Keratinocyte (primary cell): ENCODE data around the gene ZNF280A. TPM values are rescaled to one million over a fixed set of nuclear protein-coding genes. Genes with fewer than 3 reads are reported as not detected.

ENCODE experiments used
- DNase-seq: peaks from one replicate; pipeline ENCODE4 v3.0.0-alpha.2; 2011; ENCODE audit warnings: low read depth, missing footprints, low spot score
- FAIRE-seq: peaks from 2 replicates; lab custom pipeline; 2011; peaks lifted over from hg19 to GRCh38; lab: Jason Lieb, UNC
- H2AFZ ChIP-seq: 2 replicates; pipeline ENCODE4 v1.6.0; 2012; ENCODE audit warnings: low read length, control low read depth, inconsistent platforms; ENCODE audit not compliant: control insufficient read depth
- H3K27ac ChIP-seq: 2 replicates; pipeline ENCODE4 v1.5.1; 2011; ENCODE audit warnings: low read length; ENCODE audit not compliant: control insufficient read depth, insufficient read depth
- H3K27me3 ChIP-seq: 3 replicates; pipeline ENCODE4 v1.6.0; 2011; ENCODE audit warnings: low read length; ENCODE audit not compliant: control insufficient read depth, insufficient read depth; ENCODE audit errors: extremely low read depth
- H3K36me3 ChIP-seq, 2 experiments: 2 replicates in 1 of 2; 3 replicates in 1 of 2; pipeline ENCODE4 v1.5.1; 2011; ENCODE audit warnings: low read length in 2 of 2, mild to moderate bottlenecking in 1 of 2; ENCODE audit not compliant: control insufficient read depth in 2 of 2, insufficient read depth in 2 of 2; ENCODE audit errors: extremely low read depth in 1 of 2
- H3K4me1 ChIP-seq: 3 replicates; pipeline ENCODE4 v1.5.1; 2011; ENCODE audit warnings: low read length; ENCODE audit not compliant: control insufficient read depth, insufficient read depth; ENCODE audit errors: extremely low read depth
- H3K4me2 ChIP-seq: 3 replicates; pipeline ENCODE4 v1.6.0; 2011; ENCODE audit warnings: low read depth, low read length; ENCODE audit not compliant: control insufficient read depth, insufficient read depth; ENCODE audit errors: extremely low read depth
- H3K4me3 ChIP-seq, 3 experiments: fragments of 200-600 bp in 1 of 3; sonication (generic) in 1 of 3; 2 replicates in 2 of 3; 3 replicates in 1 of 3; pipeline ENCODE4 v1.5.1; 2011 to 2016; ENCODE audit warnings: low read length in 3 of 3, mild to moderate bottlenecking in 3 of 3, control low read depth in 2 of 3, inconsistent platforms in 1 of 3, low read depth in 1 of 3, mixed read lengths in 1 of 3, mixed run types in 1 of 3, moderate library complexity in 1 of 3; ENCODE audit not compliant: control insufficient read depth in 2 of 3, insufficient read depth in 2 of 3; ENCODE audit errors: extremely low read depth in 1 of 3
- H3K79me2 ChIP-seq: 2 replicates; pipeline ENCODE4 v1.6.0; 2012; ENCODE audit warnings: low read length; ENCODE audit not compliant: control insufficient read depth, insufficient read depth
- H3K9ac ChIP-seq: 3 replicates; pipeline ENCODE4 v1.6.0; 2011; ENCODE audit warnings: low read length; ENCODE audit not compliant: control insufficient read depth, insufficient read depth; ENCODE audit errors: extremely low read depth
- H3K9me1 ChIP-seq: 3 replicates; pipeline ENCODE4 v1.6.0; 2011; ENCODE audit warnings: low read length; ENCODE audit not compliant: control insufficient read depth, insufficient read depth; ENCODE audit errors: extremely low read depth
- H3K9me3 ChIP-seq: 2 replicates; pipeline ENCODE4 v1.5.1; 2012; ENCODE audit warnings: low read depth, low read length; ENCODE audit not compliant: control insufficient read depth
- H4K20me1 ChIP-seq: 3 replicates; pipeline ENCODE4 v1.6.0; 2011; ENCODE audit warnings: low read length; ENCODE audit not compliant: control insufficient read depth, insufficient read depth; ENCODE audit errors: extremely low read depth
- EZH2 ChIP-seq: IDR thresholded peaks from one replicate; pipeline ENCODE4 v1.6.1; 2012; ENCODE audit warnings: inconsistent platforms, mild to moderate bottlenecking, low read length, moderate library complexity
- dilution Hi-C: fragments of 300-500 bp; cut with MboI; formaldehyde crosslinking; loops from one replicate; pipeline ENCODE4 v1.7.0; 2020; ENCODE audit warnings: low sequenced_read_pairs; ENCODE audit not compliant: extremely low pct_ligation_motif_present
- polyA plus RNA-seq, 5 experiments: library from polyadenylated mRNA; depleted of rRNA in 3 of 5; stranded (reverse) in 3 of 5; stranded (forward) in 1 of 5; unstranded in 1 of 5; fragments of >200 nt; gene quantifications; 1 replicate in 1 of 5; 2 replicates in 3 of 5; 3 replicates in 1 of 5; pipeline versions ENCODE4 v1.2.1 to v1.2.3, GENCODE V29; 2011 to 2012; ENCODE audit warnings: missing spikeins in 2 of 5, low read depth in 1 of 5, low replicate concordance in 1 of 5
- TF ChIP-seq, protein P1 (sequence below), 3 experiments: IDR thresholded peaks in 1 of 3; conservative IDR thresholded peaks in 1 of 3; optimal IDR thresholded peaks in 1 of 3; 2 replicates in 2 of 3; 3 replicates in 1 of 3; pipeline versions ENCODE3 to v1.5.1; 2011; ENCODE audit warnings: low read length in 3 of 3, mild to moderate bottlenecking in 3 of 3, moderate library complexity in 2 of 3, control low read depth in 1 of 3, inconsistent platforms in 1 of 3; ENCODE audit not compliant: insufficient read depth in 2 of 3; ENCODE audit errors: extremely low read depth in 1 of 3

ZNF280A gene
- polyA plus RNA-seq, 1 donor (not counting 4 experiments of a cell fraction or from before 2014, with no cell fraction given), result not detected

DNA sequence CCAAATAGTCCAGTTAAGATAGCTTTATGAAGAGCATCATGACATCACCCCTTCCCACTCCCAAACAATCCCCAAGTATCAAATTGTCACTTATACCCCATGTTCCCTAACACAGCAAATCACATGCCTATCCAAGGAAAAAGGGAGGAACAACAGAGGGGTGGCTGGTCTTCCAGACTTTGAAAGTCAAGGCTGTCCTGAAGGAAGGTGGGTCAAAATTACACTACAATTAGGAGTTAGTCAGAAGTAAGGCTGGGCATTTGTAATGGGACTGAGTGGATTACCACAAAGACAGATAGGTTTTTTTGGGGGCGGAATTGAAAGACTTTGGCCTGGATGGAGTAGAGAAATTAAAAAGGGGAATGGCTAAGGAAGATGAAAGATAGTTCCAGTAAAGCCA lies 33.1 kb upstream of the ZNF280A start:
- H3K4me1 ChIP-seq, result no peaks in the 10 kb centered on the region
- TF ChIP-seq, protein P1, sequence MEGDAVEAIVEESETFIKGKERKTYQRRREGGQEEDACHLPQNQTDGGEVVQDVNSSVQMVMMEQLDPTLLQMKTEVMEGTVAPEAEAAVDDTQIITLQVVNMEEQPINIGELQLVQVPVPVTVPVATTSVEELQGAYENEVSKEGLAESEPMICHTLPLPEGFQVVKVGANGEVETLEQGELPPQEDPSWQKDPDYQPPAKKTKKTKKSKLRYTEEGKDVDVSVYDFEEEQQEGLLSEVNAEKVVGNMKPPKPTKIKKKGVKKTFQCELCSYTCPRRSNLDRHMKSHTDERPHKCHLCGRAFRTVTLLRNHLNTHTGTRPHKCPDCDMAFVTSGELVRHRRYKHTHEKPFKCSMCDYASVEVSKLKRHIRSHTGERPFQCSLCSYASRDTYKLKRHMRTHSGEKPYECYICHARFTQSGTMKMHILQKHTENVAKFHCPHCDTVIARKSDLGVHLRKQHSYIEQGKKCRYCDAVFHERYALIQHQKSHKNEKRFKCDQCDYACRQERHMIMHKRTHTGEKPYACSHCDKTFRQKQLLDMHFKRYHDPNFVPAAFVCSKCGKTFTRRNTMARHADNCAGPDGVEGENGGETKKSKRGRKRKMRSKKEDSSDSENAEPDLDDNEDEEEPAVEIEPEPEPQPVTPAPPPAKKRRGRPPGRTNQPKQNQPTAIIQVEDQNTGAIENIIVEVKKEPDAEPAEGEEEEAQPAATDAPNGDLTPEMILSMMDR (optimal IDR thresholded peaks at IDR 0.05 in 1 of 3, IDR thresholded peaks at IDR 0.05 in 1 of 3, conservative IDR thresholded peaks at IDR 0.05 in 1 of 3; ENCODE audit: extremely low read depth in 1 of 3, insufficient read depth in 2 of 3, low read length in 3 of 3), result no peak
- TF ChIP-seq EZH2, result no peak
- dilution Hi-C loops, result no loop called here

DNA sequence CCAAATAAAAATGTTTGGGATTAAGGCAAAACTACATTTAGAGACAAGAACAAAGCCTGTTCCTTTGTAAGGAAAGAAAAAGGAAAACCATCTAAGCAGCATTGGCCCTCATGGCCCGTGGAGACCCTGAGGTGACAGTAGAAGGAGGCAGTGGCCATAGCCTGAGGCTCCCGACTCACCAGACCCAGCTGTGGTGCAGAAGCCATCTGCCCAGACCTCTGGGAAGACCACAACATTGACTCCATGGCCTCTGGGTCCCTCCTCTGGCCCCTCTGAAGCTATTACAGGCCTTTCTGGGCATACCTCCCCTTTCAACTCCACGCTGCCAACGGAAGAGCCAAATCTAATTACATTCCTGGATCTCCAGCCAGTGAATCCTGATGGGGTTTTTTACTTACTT lies 32.6 kb upstream of the ZNF280A start:
- no peaks in the 10 kb centered on the region for H3K9me1 ChIP-seq
- FAIRE-seq (no peak), DNase-seq (no peak)
- H4K20me1 ChIP-seq, result no peaks in the 10 kb centered on the region
- H3K4me1 ChIP-seq, result no peaks in the 10 kb centered on the region
- no peak overlapping the region for H3K9ac ChIP-seq
- H3K36me3 ChIP-seq, result no peaks in the 10 kb centered on the region
- no peak overlapping the region for H3K27ac ChIP-seq
- dilution Hi-C loops, result no loop called here
- TF ChIP-seq EZH2, result no peak
- TF ChIP-seq, protein P1 (optimal IDR thresholded peaks at IDR 0.05 in 1 of 3, IDR thresholded peaks at IDR 0.05 in 1 of 3, conservative IDR thresholded peaks at IDR 0.05 in 1 of 3; ENCODE audit: extremely low read depth in 1 of 3, insufficient read depth in 2 of 3, low read length in 3 of 3), result no peak
- H3K79me2 ChIP-seq, result no peaks in the 10 kb centered on the region
- no peak overlapping the region for H3K4me3 ChIP-seq
- peaks cover 3% of the 10 kb centered on the region for H3K9me3 ChIP-seq
- H3K27me3 ChIP-seq, result no peaks in the 10 kb centered on the region
- H2AFZ ChIP-seq, result no peak overlapping the region
- no peak overlapping the region for H3K4me2 ChIP-seq

More for the DNA sequence above, 33.1 kb upstream of the ZNF280A start:
- no peaks in the 10 kb centered on the region for H3K27me3 ChIP-seq
- no peak overlapping the region for H3K4me3 ChIP-seq
- peaks cover 3% of the 10 kb centered on the region for H3K9me3 ChIP-seq
- DNase-seq, result no peak
- H3K79me2 ChIP-seq, result no peaks in the 10 kb centered on the region
- no peaks in the 10 kb centered on the region for H3K9me1 ChIP-seq
- no peaks in the 10 kb centered on the region for H3K36me3 ChIP-seq
- H2AFZ ChIP-seq, result no peak overlapping the region
- no peak for FAIRE-seq
- no peak overlapping the region for H3K27ac ChIP-seq
- H3K9ac ChIP-seq, result no peak overlapping the region
- H3K4me2 ChIP-seq, result no peak overlapping the region
- H4K20me1 ChIP-seq, result no peaks in the 10 kb centered on the region
